HCT116 (cell line): ENCODE measurements around the gene GMEB2. TPM values are rescaled to one million over a fixed set of nuclear protein-coding genes. Genes with fewer than 3 reads are reported as not detected.

Source experiments
- ATAC-seq: fragments of 200-7000 bp; cut with Tn5 transposase; 2 replicates; pipeline ENCODE4 v1.9.1; 2020; ENCODE audit warnings: mild to moderate bottlenecking, moderate library complexity
- BruUV-seq: library from RNA; stranded (reverse); fragments of 400-500 nt; replicated peaks from 2 replicates; lab custom pipeline; 2021; lab: Mats Ljungman, UMichigan
- CTCF ChIA-PET: fragments of 300-600 bp; sonication (Branson Sonifier 250); formaldehyde crosslinking; loops from one replicate; lab custom pipeline; 2021; ENCODE audit warnings: antibody characterized with exemption; lab: Charles Lee
- POLR2A ChIA-PET: fragments of 300-600, 350-600 bp; sonication (Branson Sonifier 250); formaldehyde crosslinking; loops from one replicate; lab custom pipeline; 2021; ENCODE audit warnings: antibody characterized with exemption; lab: Charles Lee
- RAD21 ChIA-PET, 2 experiments: fragments of 300-600 bp; sonication (Branson Sonifier 250); formaldehyde crosslinking; loops; one replicate each; lab custom pipeline; 2023; ENCODE audit warnings: low total read pairs in 2 of 2; ENCODE audit not compliant: uncharacterized antibody in 2 of 2, unreplicated experiment in 2 of 2, low non-redundant PET in 1 of 2; lab: Charles Lee
- DNase-seq: peaks from one replicate; pipeline ENCODE4 v3.0.0-alpha.2; 2010; ENCODE audit warnings: low read depth, low spot score
- H2AFZ ChIP-seq: fragments of 200-600 bp; shearing (Covaris generic), sonication (generic); 2 replicates; pipeline ENCODE4 v1.6.1; 2017; ENCODE audit warnings: low read depth, mixed run types, mixed read lengths, antibody characterized with exemption, low read length; ENCODE audit not compliant: poor library complexity, severe bottlenecking
- H3K27ac ChIP-seq: 2 replicates; pipeline ENCODE4 v1.5.1; 2012; ENCODE audit warnings: low read depth, low read length
- H3K27me3 ChIP-seq: fragments of 200-600 bp; sonication (generic); 2 replicates; pipeline ENCODE4 v1.6.1; 2016; ENCODE audit warnings: mixed run types, low read length, mixed read lengths; ENCODE audit not compliant: insufficient read depth
- H3K36me3 ChIP-seq, 2 experiments: fragments of 200-500 bp in 1 of 2; fragments of 200-600 bp in 1 of 2; sonication (Bioruptor generic) in 1 of 2; sonication (generic) in 1 of 2; 2 replicates each; pipeline versions ENCODE4 v1.5.1 to v1.6.1; 2014 to 2016; ENCODE audit warnings: low read length in 2 of 2, inconsistent platforms in 1 of 2, mixed read lengths in 1 of 2, mixed run types in 1 of 2; ENCODE audit not compliant: insufficient read depth in 2 of 2, control insufficient read depth in 1 of 2
- H3K4me1 ChIP-seq, 2 experiments: fragments of 200-600 bp in 1 of 2; sonication (generic) in 1 of 2; 2 replicates each; pipeline versions ENCODE4 v1.5.1 to v1.6.1; 2012 to 2017; ENCODE audit warnings: low read length in 2 of 2, inconsistent platforms in 1 of 2, mild to moderate bottlenecking in 1 of 2, mixed read lengths in 1 of 2, mixed run types in 1 of 2, moderate library complexity in 1 of 2; ENCODE audit not compliant: insufficient read depth in 2 of 2, control insufficient read depth in 1 of 2
- H3K4me2 ChIP-seq: fragments of 200-600 bp; sonication (generic); 2 replicates; pipeline ENCODE4 v1.6.1; 2017; ENCODE audit warnings: mixed run types, low read length, mixed read lengths
- H3K4me3 ChIP-seq, 2 experiments: fragments of 200-600 bp in 1 of 2; sonication (generic) in 1 of 2; replicated peaks in 1 of 2; 2 replicates each; pipeline ENCODE4 v1.5.1; 2011 to 2016; ENCODE audit warnings: low read length in 2 of 2, control low read depth in 1 of 2, low read depth in 1 of 2, mild to moderate bottlenecking in 1 of 2, mixed read lengths in 1 of 2, mixed run types in 1 of 2
- H3K79me2 ChIP-seq: fragments of 200-600 bp; sonication (generic); 2 replicates; pipeline ENCODE4 v1.6.1; 2017; ENCODE audit warnings: mild to moderate bottlenecking, mixed run types, low read length, moderate library complexity, mixed read lengths; ENCODE audit not compliant: insufficient read depth
- H3K9ac ChIP-seq: fragments of 200-600 bp; sonication (generic); 2 replicates; pipeline ENCODE4 v1.6.1; 2016; ENCODE audit warnings: low read length, mixed read lengths
- H3K9me2 ChIP-seq: fragments of 200-600 bp; sonication (generic), shearing (Covaris generic); 2 replicates; pipeline ENCODE4 v1.6.1; 2017; ENCODE audit warnings: mixed run types, mild to moderate bottlenecking, moderate library complexity; ENCODE audit not compliant: insufficient read depth
- H3K9me3 ChIP-seq, 2 experiments: fragments of 200-500 bp in 1 of 2; fragments of 200-600 bp in 1 of 2; sonication (Bioruptor generic) in 1 of 2; sonication (generic) in 1 of 2; 2 replicates each; pipeline ENCODE4 v1.6.1; 2014 to 2017; ENCODE audit warnings: low read length in 2 of 2, mixed read lengths in 2 of 2, inconsistent platforms in 1 of 2, low read depth in 1 of 2, mild to moderate bottlenecking in 1 of 2, mixed run types in 1 of 2, moderate library complexity in 1 of 2; ENCODE audit not compliant: control insufficient read depth in 1 of 2, insufficient read depth in 1 of 2
- H4K20me1 ChIP-seq: fragments of 200-600 bp; sonication (generic), shearing (Covaris generic); 2 replicates; pipeline ENCODE4 v1.6.1; 2017; ENCODE audit warnings: mixed run types, mild to moderate bottlenecking, moderate library complexity; ENCODE audit not compliant: insufficient read depth
- ATF3 ChIP-seq: IDR thresholded peaks from 2 replicates; pipeline ENCODE4 v1.6.1; 2012
- CBX3 ChIP-seq: IDR thresholded peaks from 2 replicates; pipeline ENCODE4 v1.6.1; 2012; ENCODE audit warnings: low read depth
- EGR1 ChIP-seq: IDR thresholded peaks from 2 replicates; pipeline ENCODE4 v1.6.1; 2012; ENCODE audit warnings: low read depth
- ELF1 ChIP-seq: IDR thresholded peaks from 2 replicates; pipeline ENCODE4 v1.6.1; 2012; ENCODE audit warnings: low read depth, borderline replicate concordance
- EZH2phosphoT487 ChIP-seq: fragments of 200-600 bp; IDR thresholded peaks from 2 replicates; pipeline ENCODE4 v1.6.1; 2018; ENCODE audit warnings: antibody characterized with exemption, borderline replicate concordance
- FOSL1 ChIP-seq: IDR thresholded peaks from 2 replicates; pipeline ENCODE4 v1.6.1; 2012; ENCODE audit warnings: low read depth
- JUND ChIP-seq: IDR thresholded peaks from 2 replicates; pipeline ENCODE4 v1.6.1; 2012
- MAX ChIP-seq: IDR thresholded peaks from 2 replicates; pipeline ENCODE4 v1.6.1; 2012
- POLR2A ChIP-seq: IDR thresholded peaks from 2 replicates; pipeline ENCODE4 v1.7.0; 2011; ENCODE audit warnings: borderline replicate concordance; ENCODE audit not compliant: insufficient read depth, insufficient read length; ENCODE audit errors: extremely low read depth
- POLR2AphosphoS5 ChIP-seq: IDR thresholded peaks from 2 replicates; pipeline ENCODE4 v1.6.1; 2011; ENCODE audit warnings: mild to moderate bottlenecking, low read depth, low read length, moderate library complexity
- RAD21 ChIP-seq: IDR thresholded peaks from 2 replicates; pipeline ENCODE4 v1.6.1; 2012; ENCODE audit warnings: low read depth, mild to moderate bottlenecking
- SP1 ChIP-seq: IDR thresholded peaks from 2 replicates; pipeline ENCODE4 v1.6.1; 2012; ENCODE audit warnings: low read depth
- TCF7L2 ChIP-seq: IDR thresholded peaks from 2 replicates; pipeline ENCODE4 v1.7.0; 2011; ENCODE audit warnings: borderline replicate concordance, inconsistent platforms; ENCODE audit not compliant: insufficient read depth, insufficient read length; ENCODE audit errors: extremely low read depth
- YY1 ChIP-seq: IDR thresholded peaks from 2 replicates; pipeline ENCODE4 v1.6.1; 2011; ENCODE audit warnings: low read length, low read depth, moderate library complexity, mild to moderate bottlenecking; ENCODE audit not compliant: insufficient replicate concordance; ENCODE audit errors: extremely low read depth
- ZBTB33 ChIP-seq: IDR thresholded peaks from 2 replicates; pipeline ENCODE4 v1.6.1; 2011; ENCODE audit warnings: mild to moderate bottlenecking, low read length, moderate library complexity; ENCODE audit not compliant: insufficient replicate concordance; ENCODE audit errors: extremely low read depth
- ZFX ChIP-seq: fragments of 450-650 bp; IDR thresholded peaks from 2 replicates; pipeline ENCODE4 v1.6.1; 2017
- intact Hi-C: fragments of 100-400 bp; cut with micrococcal nuclease; formaldehyde crosslinking; loops from 2 replicates; pipeline ENCODE4 v1.10.0; 2022
- total RNA-seq: library from RNA; stranded (reverse); gene quantifications from one replicate; pipeline ENCODE4 v1.2.1, GENCODE V29; 2021; ENCODE audit not compliant: unreplicated experiment

The GMEB2 gene
- total RNA-seq, 1 experiment from 2014 or later: 13.9 TPM

GRCh38 chr20:63597651-63598478, 29.0 kb downstream of the GMEB2 start (continued):
- TF ChIP-seq POLR2AphosphoS5: no peak
- TF ChIP-seq EZH2phosphoT487: no peak
- TF ChIP-seq ELF1: no peak
- no peak for TF ChIP-seq ZFX
- TF ChIP-seq YY1: no peak
- TF ChIP-seq SP1: no peak
- TF ChIP-seq CBX3: no peak
- TF ChIP-seq POLR2A: no peak
- no peak for TF ChIP-seq TCF7L2
- no peak for TF ChIP-seq FOSL1
- TF ChIP-seq RAD21: no peak

- Histone ChIP-seq H3K4me3 (no peak overlapping the region), H3K4me1 (peaks cover 8 to 26% of the 10 kb centered on the region in 2 experiments; a peak in 3 of 4 replicates), H3K27me3 (no peaks in the 10 kb centered on the region), H3K79me2 (no peaks in the 10 kb centered on the region), H4K20me1 (no peaks in the 10 kb centered on the region), H3K4me2 (no peak overlapping the region), H2AFZ (no peak overlapping the region), H3K9me3 (no peaks in the 10 kb centered on the region), H3K9me2 (no peaks in the 10 kb centered on the region), H3K27ac (no peak overlapping the region), H3K36me3 (no peaks in the 10 kb centered on the region; a peak in 2 of 4 replicates), H3K9ac (no peak overlapping the region)
- no peak for DNase-seq
- no peak for ATAC-seq
- TF ChIP-seq ZBTB33 (no peak), JUND (no peak), CBX3 (no peak), ATF3 (no peak), MAX (no peak), EGR1 (no peak), EZH2phosphoT487 (no peak)
- ChIA-PET POLR2A (no interaction called here), CTCF (no interaction called here), RAD21 (no interaction called here)
- no TSS peak for BruUV-seq
- intact Hi-C loops: no loop called here
These were observed 30.5 kb downstream of the GMEB2 start for GRCh38 chr20:63596423-63596822.
